Measurements from ENCODE around the gene MAST4. TPM values are rescaled to one million over a fixed set of nuclear protein-coding genes. Genes with fewer than 3 reads are reported as not detected.
A peak's percentile ranks its signal among the peaks of the same experiment; 100 is the strongest.

The MAST4 gene
- total and polyA plus RNA-seq, 2 of the 13 experiments (the other 11 are each of a cell fraction or from before 2014, with no cell fraction given): 3.4 to 3.7 TPM

DNA sequence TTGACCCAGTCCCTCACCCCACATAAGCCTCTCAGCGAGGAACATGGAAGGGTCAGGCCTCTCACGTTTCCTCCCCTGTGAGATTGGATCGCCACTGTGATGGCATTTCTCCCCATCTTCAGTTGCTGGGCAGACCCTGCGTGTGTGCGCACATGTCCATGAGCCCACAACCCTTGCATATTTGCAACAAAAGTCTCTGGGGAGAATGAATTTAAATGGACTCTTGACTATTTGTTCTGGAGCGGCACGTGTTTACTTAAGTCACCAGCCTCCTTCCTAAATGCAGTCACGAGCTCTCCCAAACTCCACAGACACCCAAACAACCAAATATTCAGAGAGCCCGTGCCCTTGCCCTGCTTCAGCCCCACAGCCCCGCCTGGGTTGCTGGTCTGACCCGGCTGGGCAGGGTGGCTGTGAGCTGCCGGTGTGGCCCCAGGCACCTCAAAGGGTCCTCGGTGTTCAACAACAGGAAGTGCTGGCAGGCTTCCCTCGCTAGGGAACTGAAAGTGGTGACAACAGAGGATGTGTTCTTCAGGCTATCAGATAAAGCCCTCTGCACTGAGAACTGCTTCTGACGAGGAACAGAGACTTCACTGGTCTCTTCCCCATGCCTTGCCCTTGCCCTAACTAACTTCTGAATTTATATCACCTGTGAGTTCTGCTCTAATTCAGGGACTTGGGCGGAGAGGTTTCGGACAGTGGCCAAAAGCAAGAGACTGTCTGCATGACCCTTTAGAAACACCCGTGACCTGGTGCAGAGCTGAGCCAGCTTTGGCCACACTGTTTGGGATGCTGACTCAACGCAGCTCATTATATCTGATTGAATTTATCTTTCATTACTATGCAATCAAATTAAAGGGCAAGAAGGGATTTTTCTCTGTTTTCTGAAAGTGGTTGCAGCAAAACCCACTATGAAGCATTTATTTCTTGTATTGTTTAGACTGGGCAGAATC, 619.6 kb downstream of the MAST4 start (continued):
- TF ChIP-seq, protein P1, sequence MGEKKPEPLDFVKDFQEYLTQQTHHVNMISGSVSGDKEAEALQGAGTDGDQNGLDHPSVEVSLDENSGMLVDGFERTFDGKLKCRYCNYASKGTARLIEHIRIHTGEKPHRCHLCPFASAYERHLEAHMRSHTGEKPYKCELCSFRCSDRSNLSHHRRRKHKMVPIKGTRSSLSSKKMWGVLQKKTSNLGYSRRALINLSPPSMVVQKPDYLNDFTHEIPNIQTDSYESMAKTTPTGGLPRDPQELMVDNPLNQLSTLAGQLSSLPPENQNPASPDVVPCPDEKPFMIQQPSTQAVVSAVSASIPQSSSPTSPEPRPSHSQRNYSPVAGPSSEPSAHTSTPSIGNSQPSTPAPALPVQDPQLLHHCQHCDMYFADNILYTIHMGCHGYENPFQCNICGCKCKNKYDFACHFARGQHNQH (CRISPR knock-in tag; IDR thresholded peaks at IDR 0.05): peak; percentile 29; the same call in 1 of the 2 replicates
- TF ChIP-seq, protein P2, sequence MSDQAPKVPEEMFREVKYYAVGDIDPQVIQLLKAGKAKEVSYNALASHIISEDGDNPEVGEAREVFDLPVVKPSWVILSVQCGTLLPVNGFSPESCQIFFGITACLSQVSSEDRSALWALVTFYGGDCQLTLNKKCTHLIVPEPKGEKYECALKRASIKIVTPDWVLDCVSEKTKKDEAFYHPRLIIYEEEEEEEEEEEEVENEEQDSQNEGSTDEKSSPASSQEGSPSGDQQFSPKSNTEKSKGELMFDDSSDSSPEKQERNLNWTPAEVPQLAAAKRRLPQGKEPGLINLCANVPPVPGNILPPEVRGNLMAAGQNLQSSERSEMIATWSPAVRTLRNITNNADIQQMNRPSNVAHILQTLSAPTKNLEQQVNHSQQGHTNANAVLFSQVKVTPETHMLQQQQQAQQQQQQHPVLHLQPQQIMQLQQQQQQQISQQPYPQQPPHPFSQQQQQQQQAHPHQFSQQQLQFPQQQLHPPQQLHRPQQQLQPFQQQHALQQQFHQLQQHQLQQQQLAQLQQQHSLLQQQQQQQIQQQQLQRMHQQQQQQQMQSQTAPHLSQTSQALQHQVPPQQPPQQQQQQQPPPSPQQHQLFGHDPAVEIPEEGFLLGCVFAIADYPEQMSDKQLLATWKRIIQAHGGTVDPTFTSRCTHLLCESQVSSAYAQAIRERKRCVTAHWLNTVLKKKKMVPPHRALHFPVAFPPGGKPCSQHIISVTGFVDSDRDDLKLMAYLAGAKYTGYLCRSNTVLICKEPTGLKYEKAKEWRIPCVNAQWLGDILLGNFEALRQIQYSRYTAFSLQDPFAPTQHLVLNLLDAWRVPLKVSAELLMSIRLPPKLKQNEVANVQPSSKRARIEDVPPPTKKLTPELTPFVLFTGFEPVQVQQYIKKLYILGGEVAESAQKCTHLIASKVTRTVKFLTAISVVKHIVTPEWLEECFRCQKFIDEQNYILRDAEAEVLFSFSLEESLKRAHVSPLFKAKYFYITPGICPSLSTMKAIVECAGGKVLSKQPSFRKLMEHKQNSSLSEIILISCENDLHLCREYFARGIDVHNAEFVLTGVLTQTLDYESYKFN (CRISPR knock-in tag; conservative IDR thresholded peaks at IDR 0.05): peak; percentile 58
- peak; percentile 47; the same call in 1 of the 2 replicates for TF ChIP-seq MED1 (CRISPR knock-in tag; IDR thresholded peaks at IDR 0.05)
- TF ChIP-seq RFX5 (IDR thresholded peaks at IDR 0.05; ENCODE audit: low read depth, low read length): peak; percentile 78; the same call in 1 of the 2 replicates
- TF ChIP-seq, protein P3, sequence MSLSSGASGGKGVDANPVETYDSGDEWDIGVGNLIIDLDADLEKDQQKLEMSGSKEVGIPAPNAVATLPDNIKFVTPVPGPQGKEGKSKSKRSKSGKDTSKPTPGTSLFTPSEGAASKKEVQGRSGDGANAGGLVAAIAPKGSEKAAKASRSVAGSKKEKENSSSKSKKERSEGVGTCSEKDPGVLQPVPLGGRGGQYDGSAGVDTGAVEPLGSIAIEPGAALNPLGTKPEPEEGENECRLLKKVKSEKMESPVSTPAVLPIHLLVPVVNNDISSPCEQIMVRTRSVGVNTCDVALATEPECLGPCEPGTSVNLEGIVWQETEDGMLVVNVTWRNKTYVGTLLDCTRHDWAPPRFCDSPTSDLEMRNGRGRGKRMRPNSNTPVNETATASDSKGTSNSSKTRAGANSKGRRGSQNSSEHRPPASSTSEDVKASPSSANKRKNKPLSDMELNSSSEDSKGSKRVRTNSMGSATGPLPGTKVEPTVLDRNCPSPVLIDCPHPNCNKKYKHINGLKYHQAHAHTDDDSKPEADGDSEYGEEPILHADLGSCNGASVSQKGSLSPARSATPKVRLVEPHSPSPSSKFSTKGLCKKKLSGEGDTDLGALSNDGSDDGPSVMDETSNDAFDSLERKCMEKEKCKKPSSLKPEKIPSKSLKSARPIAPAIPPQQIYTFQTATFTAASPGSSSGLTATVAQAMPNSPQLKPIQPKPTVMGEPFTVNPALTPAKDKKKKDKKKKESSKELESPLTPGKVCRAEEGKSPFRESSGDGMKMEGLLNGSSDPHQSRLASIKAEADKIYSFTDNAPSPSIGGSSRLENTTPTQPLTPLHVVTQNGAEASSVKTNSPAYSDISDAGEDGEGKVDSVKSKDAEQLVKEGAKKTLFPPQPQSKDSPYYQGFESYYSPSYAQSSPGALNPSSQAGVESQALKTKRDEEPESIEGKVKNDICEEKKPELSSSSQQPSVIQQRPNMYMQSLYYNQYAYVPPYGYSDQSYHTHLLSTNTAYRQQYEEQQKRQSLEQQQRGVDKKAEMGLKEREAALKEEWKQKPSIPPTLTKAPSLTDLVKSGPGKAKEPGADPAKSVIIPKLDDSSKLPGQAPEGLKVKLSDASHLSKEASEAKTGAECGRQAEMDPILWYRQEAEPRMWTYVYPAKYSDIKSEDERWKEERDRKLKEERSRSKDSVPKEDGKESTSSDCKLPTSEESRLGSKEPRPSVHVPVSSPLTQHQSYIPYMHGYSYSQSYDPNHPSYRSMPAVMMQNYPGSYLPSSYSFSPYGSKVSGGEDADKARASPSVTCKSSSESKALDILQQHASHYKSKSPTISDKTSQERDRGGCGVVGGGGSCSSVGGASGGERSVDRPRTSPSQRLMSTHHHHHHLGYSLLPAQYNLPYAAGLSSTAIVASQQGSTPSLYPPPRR (CRISPR knock-in tag; IDR thresholded peaks at IDR 0.05; ENCODE audit: borderline replicate concordance): no peak; the same call in 1 of the 2 replicates
- no peak for TF ChIP-seq ZNF460 (CRISPR knock-in tag; IDR thresholded peaks at IDR 0.05; ENCODE audit: borderline replicate concordance)
- TF ChIP-seq RAD51 (IDR thresholded peaks at IDR 0.05; ENCODE audit: borderline replicate concordance): no peak
- TF ChIP-seq, protein P4, sequence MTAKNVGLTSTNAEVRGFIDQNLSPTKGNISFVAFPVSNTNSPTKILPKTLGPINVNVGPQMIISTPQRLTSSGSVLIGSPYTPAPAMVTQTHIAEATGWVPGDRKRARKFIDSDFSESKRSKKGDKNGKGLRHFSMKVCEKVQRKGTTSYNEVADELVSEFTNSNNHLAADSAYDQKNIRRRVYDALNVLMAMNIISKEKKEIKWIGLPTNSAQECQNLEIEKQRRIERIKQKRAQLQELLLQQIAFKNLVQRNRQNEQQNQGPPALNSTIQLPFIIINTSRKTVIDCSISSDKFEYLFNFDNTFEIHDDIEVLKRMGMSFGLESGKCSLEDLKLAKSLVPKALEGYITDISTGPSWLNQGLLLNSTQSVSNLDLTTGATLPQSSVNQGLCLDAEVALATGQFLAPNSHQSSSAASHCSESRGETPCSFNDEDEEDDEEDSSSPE (CRISPR knock-in tag; IDR thresholded peaks at IDR 0.05): 0 out of 2 replicates have a peak, but pooled peaks have one; percentile 45
- peak; percentile 33; the same call in 1 of the 2 replicates for TF ChIP-seq KAT8 (CRISPR knock-in tag; IDR thresholded peaks at IDR 0.05)
- TF ChIP-seq ZMAT3 (CRISPR knock-in tag; conservative IDR thresholded peaks at IDR 0.05): no peak
- no peak for TF ChIP-seq SRF (IDR thresholded peaks at IDR 0.05; ENCODE audit: low read depth, low read length)

Data from HepG2 (cell line).